ENCODE results near the gene ADAP1. TPM values are rescaled to one million over a fixed set of nuclear protein-coding genes. Genes with fewer than 3 reads are reported as not detected.
A peak's percentile ranks its signal among the peaks of the same experiment; 100 is the strongest.

The ADAP1 gene
- total and polyA plus RNA-seq, 3 experiments from 2014 or later = 37.7 to 77.3 (median 67.7) TPM

- no peaks in the 10 kb centered on the region for H3K4me1 Mint-ChIP-seq
- Histone ChIP-seq H3K36me3 (ENCODE audit: insufficient read depth, low read length) (peaks cover 34% of the 10 kb centered on the region), H3K9me3 (ENCODE audit: low read length) (no peaks in the 10 kb centered on the region), H3K4me1 (ENCODE audit: insufficient read depth, low read length) (no peaks in the 10 kb centered on the region), H3K27me3 (ENCODE audit: insufficient read depth, low read length, poor library complexity, severe bottlenecking) (no peaks in the 10 kb centered on the region), H3K4me3 (ENCODE audit: low read length) (no peak overlapping the region), H3K27ac (ENCODE audit: low read depth, low read length) (no peak overlapping the region)
- ChIA-PET CTCF (no interaction called here), POLR2A (no interaction called here)
- H3K36me3 Mint-ChIP-seq = peaks cover 20 to 66% (median 23%) of the 10 kb centered on the region in 3 donors
- no peak overlapping the region for H3K27ac Mint-ChIP-seq
- no peaks in the 10 kb centered on the region for H3K9me3 Mint-ChIP-seq
- H3K27me3 Mint-ChIP-seq = peaks cover 0 to 2% of the 10 kb centered on the region in 2 donors
- no peak for DNase-seq
- H3K4me3 Mint-ChIP-seq = no peak overlapping the region
Observed at GRCh38 chr7:865921-866320, 88.6 kb downstream of the ADAP1 start.

- Histone ChIP-seq H3K4me1 (ENCODE audit: insufficient read depth, low read length) (no peaks in the 10 kb centered on the region), H3K4me3 (ENCODE audit: low read length) (no peak overlapping the region), H3K9me3 (ENCODE audit: low read length) (no peaks in the 10 kb centered on the region), H3K27me3 (ENCODE audit: insufficient read depth, low read length, poor library complexity, severe bottlenecking) (no peaks in the 10 kb centered on the region), H3K36me3 (ENCODE audit: insufficient read depth, low read length) (peaks cover 35% of the 10 kb centered on the region), H3K27ac (ENCODE audit: low read depth, low read length) (no peak overlapping the region)
- CTCF ChIA-PET = interaction anchor here (1.0 kb wide), 1 partner anchor 11 kb away, joined by 3 read pairs; no protein-coding TSS in a partner anchor
- no peak for DNase-seq
- Mint-ChIP-seq H3K4me1 (no peaks in the 10 kb centered on the region), H3K9me3 (no peaks in the 10 kb centered on the region), H3K27me3 (peaks cover 0 to 2% of the 10 kb centered on the region in 2 donors), H3K4me3 (no peak overlapping the region), H3K27ac (peak overlapping the region in 1 of 8 donors; percentile 21), H3K36me3 (peaks cover 27 to 77% (median 33%) of the 10 kb centered on the region in 3 donors)
- POLR2A ChIA-PET = no interaction called here
Observed at GRCh38 chr7:863106-863505, 91.4 kb downstream of the ADAP1 start.

DNA sequence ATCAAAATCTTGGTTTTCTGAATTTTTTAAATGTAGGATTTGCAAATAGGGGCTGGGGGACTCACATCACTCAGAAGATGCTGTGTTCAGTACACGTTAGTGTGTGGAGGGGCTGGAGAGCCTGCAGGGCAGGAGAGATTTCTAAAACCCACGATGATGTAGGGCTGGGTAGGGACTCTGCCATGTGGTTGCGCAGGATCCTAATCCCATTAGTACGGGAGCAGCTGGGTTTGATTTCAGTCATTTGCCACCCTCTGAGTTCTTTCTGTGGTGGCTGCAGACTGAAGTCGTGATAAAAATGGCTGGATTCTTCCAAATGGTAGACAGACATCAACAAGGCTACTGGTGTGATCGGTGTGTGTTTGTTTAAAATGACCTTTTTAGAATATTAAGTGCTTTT is 92.3 kb downstream of the ADAP1 start:
- Mint-ChIP-seq H3K27ac (peak overlapping the region in 1 of 8 donors; percentile 54), H3K9me3 (no peaks in the 10 kb centered on the region), H3K4me3 (no peak overlapping the region), H3K27me3 (peaks cover 0 to 2% of the 10 kb centered on the region in 2 donors), H3K36me3 (peaks cover 23 to 74% (median 30%) of the 10 kb centered on the region in 3 donors), H3K4me1 (no peaks in the 10 kb centered on the region)
- ChIA-PET CTCF (interaction anchor here (1.0 kb wide), 1 partner anchor 12 kb away, joined by 3 read pairs; no protein-coding TSS in a partner anchor), POLR2A (no interaction called here)
- Histone ChIP-seq H3K4me1 (ENCODE audit: insufficient read depth, low read length) (no peaks in the 10 kb centered on the region), H3K27me3 (ENCODE audit: insufficient read depth, low read length, poor library complexity, severe bottlenecking) (no peaks in the 10 kb centered on the region), H3K9me3 (ENCODE audit: low read length) (no peaks in the 10 kb centered on the region), H3K4me3 (ENCODE audit: low read length) (no peak overlapping the region), H3K27ac (ENCODE audit: low read depth, low read length) (no peak overlapping the region), H3K36me3 (ENCODE audit: insufficient read depth, low read length) (peaks cover 35% of the 10 kb centered on the region)
- no peak for DNase-seq

- H3K9me3 Mint-ChIP-seq = no peaks in the 10 kb centered on the region
- no peak for DNase-seq
Observed at GRCh38 chr7:861222-861621, 93.3 kb downstream of the ADAP1 start.

GRCh38 chr7:860149-860548 is 94.3 kb downstream of the ADAP1 start:
- ChIA-PET CTCF (interaction anchor here (1.7 kb wide), 1 partner anchor 13 kb away, joined by 6 read pairs; no protein-coding TSS in a partner anchor), POLR2A (no interaction called here)
- H3K27me3 ChIP-seq (ENCODE audit: insufficient read depth, low read length, poor library complexity, severe bottlenecking) = no peaks in the 10 kb centered on the region
- H3K36me3 ChIP-seq (ENCODE audit: insufficient read depth, low read length) = peaks cover 30% of the 10 kb centered on the region
- no peaks in the 10 kb centered on the region for H3K9me3 Mint-ChIP-seq
- H3K4me3 Mint-ChIP-seq = no peak overlapping the region
- H3K4me1 ChIP-seq (ENCODE audit: insufficient read depth, low read length) = no peaks in the 10 kb centered on the region
- H3K4me1 Mint-ChIP-seq = no peaks in the 10 kb centered on the region
- no peak for DNase-seq
- H3K27ac Mint-ChIP-seq = no peak overlapping the region
- H3K27ac ChIP-seq (ENCODE audit: low read depth, low read length) = no peak overlapping the region
- peaks cover 23 to 75% (median 28%) of the 10 kb centered on the region in 3 donors for H3K36me3 Mint-ChIP-seq
- H3K27me3 Mint-ChIP-seq = peaks cover 0 to 2% of the 10 kb centered on the region in 2 donors
- H3K4me3 ChIP-seq (ENCODE audit: low read length) = no peak overlapping the region
- H3K9me3 ChIP-seq (ENCODE audit: low read length) = no peaks in the 10 kb centered on the region

More at GRCh38 chr7:861222-861621, 93.3 kb downstream of the ADAP1 start:
- Histone ChIP-seq H3K36me3 (ENCODE audit: insufficient read depth, low read length) (peaks cover 30% of the 10 kb centered on the region), H3K9me3 (ENCODE audit: low read length) (no peaks in the 10 kb centered on the region), H3K27ac (ENCODE audit: low read depth, low read length) (no peak overlapping the region), H3K27me3 (ENCODE audit: insufficient read depth, low read length, poor library complexity, severe bottlenecking) (no peaks in the 10 kb centered on the region), H3K4me1 (ENCODE audit: insufficient read depth, low read length) (no peaks in the 10 kb centered on the region), H3K4me3 (ENCODE audit: low read length) (no peak overlapping the region)
- Mint-ChIP-seq H3K4me1 (no peaks in the 10 kb centered on the region), H3K36me3 (peaks cover 23 to 76% (median 28%) of the 10 kb centered on the region in 3 donors), H3K4me3 (no peak overlapping the region), H3K27me3 (peaks cover 0 to 2% of the 10 kb centered on the region in 2 donors), H3K27ac (no peak overlapping the region)
- ChIA-PET POLR2A (no interaction called here), CTCF (no interaction called here)

GRCh38 chr7:859359-860030 is 95.0 kb downstream of the ADAP1 start:
- ChIA-PET CTCF (interaction anchor here (1.7 kb wide), 1 partner anchor 13 kb away, joined by 6 read pairs; no protein-coding TSS in a partner anchor), POLR2A (no interaction called here)

GRCh38 chr7:857661-858060 is 96.8 kb downstream of the ADAP1 start:
- no peak for DNase-seq
- Histone ChIP-seq H3K27me3 (ENCODE audit: insufficient read depth, low read length, poor library complexity, severe bottlenecking) (no peaks in the 10 kb centered on the region), H3K27ac (ENCODE audit: low read depth, low read length) (no peak overlapping the region), H3K4me1 (ENCODE audit: insufficient read depth, low read length) (no peaks in the 10 kb centered on the region), H3K36me3 (ENCODE audit: insufficient read depth, low read length) (peaks cover 46% of the 10 kb centered on the region), H3K4me3 (ENCODE audit: low read length) (no peak overlapping the region), H3K9me3 (ENCODE audit: low read length) (no peaks in the 10 kb centered on the region)
- peaks cover 22 to 90% (median 25%) of the 10 kb centered on the region in 3 donors for H3K36me3 Mint-ChIP-seq
- no peaks in the 10 kb centered on the region for H3K27me3 Mint-ChIP-seq
- no peak overlapping the region for H3K27ac Mint-ChIP-seq
- POLR2A ChIA-PET = no interaction called here
- H3K4me1 Mint-ChIP-seq = no peaks in the 10 kb centered on the region
- H3K9me3 Mint-ChIP-seq = no peaks in the 10 kb centered on the region
- no peak overlapping the region for H3K4me3 Mint-ChIP-seq
- CTCF ChIA-PET = interaction anchor here (1.3 kb wide), 1 partner anchor 26 kb away, joined by 3 read pairs; the partner anchor contains the start of gene SUN1

More at GRCh38 chr7:859359-860030, 95.0 kb downstream of the ADAP1 start:
- Mint-ChIP-seq H3K36me3 (peaks cover 23 to 78% (median 26%) of the 10 kb centered on the region in 3 donors), H3K27ac (peak overlapping the region in 3 of 8 donors; percentile 32 to 78 (median 44)), H3K4me1 (no peaks in the 10 kb centered on the region), H3K27me3 (no peaks in the 10 kb centered on the region), H3K4me3 (no peak overlapping the region), H3K9me3 (no peaks in the 10 kb centered on the region)
- no peak overlapping the region for H3K27ac ChIP-seq (ENCODE audit: low read depth, low read length)
- no peaks in the 10 kb centered on the region for H3K27me3 ChIP-seq (ENCODE audit: insufficient read depth, low read length, poor library complexity, severe bottlenecking)
- H3K9me3 ChIP-seq (ENCODE audit: low read length) = no peaks in the 10 kb centered on the region
- no peaks in the 10 kb centered on the region for H3K4me1 ChIP-seq (ENCODE audit: insufficient read depth, low read length)
- no peak for DNase-seq
- H3K4me3 ChIP-seq (ENCODE audit: low read length) = no peak overlapping the region
- H3K36me3 ChIP-seq (ENCODE audit: insufficient read depth, low read length) = peaks cover 30% of the 10 kb centered on the region

DNA sequence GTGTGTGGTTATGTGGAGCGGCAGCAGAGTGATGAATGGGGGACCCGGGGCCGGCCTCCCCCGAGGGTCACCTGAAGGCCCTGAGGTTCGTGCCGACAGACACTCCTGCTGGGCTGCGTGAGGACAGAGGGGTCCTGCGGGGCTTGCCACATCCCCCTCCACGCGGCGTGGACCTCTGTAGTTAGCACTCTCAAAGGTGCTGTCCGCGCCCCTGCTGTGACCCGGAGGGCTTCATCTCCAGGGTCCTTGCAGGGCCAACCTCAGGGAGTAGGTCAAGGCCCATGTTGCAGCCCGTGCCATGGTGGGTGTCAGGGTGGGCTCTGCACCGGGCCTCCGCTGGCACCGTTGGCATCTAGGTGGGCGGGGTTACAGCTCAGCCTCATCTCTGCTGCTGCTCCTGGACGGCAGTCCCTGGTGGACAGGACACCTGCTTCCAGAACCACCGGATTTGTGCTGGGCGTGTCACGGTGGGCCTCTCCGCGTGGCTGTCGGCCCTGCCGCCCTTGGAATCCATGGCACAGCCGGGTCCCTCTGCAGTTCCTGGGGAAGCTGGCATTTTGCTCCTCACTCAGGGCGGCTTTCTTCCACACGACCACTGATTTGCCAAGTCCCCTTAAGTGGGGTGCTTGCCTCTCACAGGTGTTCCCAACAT is 97.9 kb downstream of the ADAP1 start:
- Mint-ChIP-seq H3K9me3 (no peaks in the 10 kb centered on the region), H3K27me3 (no peaks in the 10 kb centered on the region), H3K27ac (peak overlapping the region in 2 of 8 donors; percentile 32 to 54), H3K36me3 (peaks cover 13 to 90% (median 22%) of the 10 kb centered on the region in 3 donors), H3K4me3 (no peak overlapping the region), H3K4me1 (no peaks in the 10 kb centered on the region)
- H3K27me3 ChIP-seq (ENCODE audit: insufficient read depth, low read length, poor library complexity, severe bottlenecking) = no peaks in the 10 kb centered on the region
- CTCF ChIA-PET = no interaction called here
- H3K9me3 ChIP-seq (ENCODE audit: low read length) = no peaks in the 10 kb centered on the region
- peaks cover 40% of the 10 kb centered on the region for H3K36me3 ChIP-seq (ENCODE audit: insufficient read depth, low read length)
- no peak overlapping the region for H3K4me3 ChIP-seq (ENCODE audit: low read length)
- H3K27ac ChIP-seq (ENCODE audit: low read depth, low read length) = no peak overlapping the region
- DNase-seq = no peak
- POLR2A ChIA-PET = no interaction called here
- no peaks in the 10 kb centered on the region for H3K4me1 ChIP-seq (ENCODE audit: insufficient read depth, low read length)
